Naive B cell (primary cell): ENCODE data around the gene PCSK6. TPM values are rescaled to one million over a fixed set of nuclear protein-coding genes. Genes with fewer than 3 reads are reported as not detected.
"Not testable (repeated sequence)": the region's sequence is repeated elsewhere in the genome, so short reads cannot be mapped to it uniquely, and the experiment has no call there.

Experiments used
- ATAC-seq, 2 donors: fragments of 150-1000 bp; cut with Tn5 transposase; 2 replicates each; pipeline ENCODE4 v1.10.0; 2021; ENCODE audit warnings: low read depth in 2 of 2, mild to moderate bottlenecking in 2 of 2, moderate library complexity in 2 of 2
- DNase-seq: peaks from one replicate; pipeline ENCODE4 v3.0.0; 2022
- H3K27ac Mint-ChIP-seq, 6 donors: one replicate each; pipeline ENCODE4 v1.8.0; 2020 to 2022; ENCODE audit warnings: mild to moderate bottlenecking in 6 of 6, mixed read lengths in 6 of 6, moderate library complexity in 5 of 6, inconsistent platforms in 2 of 6
- H3K27me3 Mint-ChIP-seq, 3 donors: one replicate each; pipeline ENCODE4 v1.8.0; 2021 to 2022; ENCODE audit warnings: mixed read lengths in 3 of 3, mild to moderate bottlenecking in 1 of 3
- H3K36me3 Mint-ChIP-seq, 2 donors: one replicate each; pipeline ENCODE4 v1.8.0; 2020 to 2022; ENCODE audit warnings: mixed read lengths in 2 of 2, inconsistent platforms in 1 of 2, mild to moderate bottlenecking in 1 of 2
- H3K4me1 Mint-ChIP-seq, 3 donors: one replicate each; pipeline ENCODE4 v1.8.0; 2020 to 2022; ENCODE audit warnings: mixed read lengths in 3 of 3, inconsistent platforms in 1 of 3, mild to moderate bottlenecking in 1 of 3, moderate library complexity in 1 of 3
- H3K4me3 Mint-ChIP-seq, 8 donors: one replicate each; pipeline ENCODE4 v1.8.0; 2020 to 2022; ENCODE audit warnings: mild to moderate bottlenecking in 8 of 8, mixed read lengths in 8 of 8, moderate library complexity in 8 of 8, inconsistent platforms in 2 of 8
- H3K9me3 Mint-ChIP-seq, 7 donors: one replicate each; pipeline ENCODE4 v1.8.0; 2020 to 2022; ENCODE audit warnings: mixed read lengths in 7 of 7, mild to moderate bottlenecking in 5 of 7, inconsistent platforms in 2 of 7, moderate library complexity in 1 of 7
- polyA plus RNA-seq, 6 donors: library from polyadenylated mRNA; unstranded; fragments of 300-500 nt; fragmentation: Illumina TruSeq; gene quantifications; one replicate each; pipeline ENCODE4 v1.2.3, GENCODE V29; 2021; ENCODE audit warnings: low read depth in 6 of 6

Gene PCSK6
- polyA plus RNA-seq, 6 donors from 2014 or later: 0.78 to 1.4 (median 0.96) TPM; not detected in 1

DNA sequence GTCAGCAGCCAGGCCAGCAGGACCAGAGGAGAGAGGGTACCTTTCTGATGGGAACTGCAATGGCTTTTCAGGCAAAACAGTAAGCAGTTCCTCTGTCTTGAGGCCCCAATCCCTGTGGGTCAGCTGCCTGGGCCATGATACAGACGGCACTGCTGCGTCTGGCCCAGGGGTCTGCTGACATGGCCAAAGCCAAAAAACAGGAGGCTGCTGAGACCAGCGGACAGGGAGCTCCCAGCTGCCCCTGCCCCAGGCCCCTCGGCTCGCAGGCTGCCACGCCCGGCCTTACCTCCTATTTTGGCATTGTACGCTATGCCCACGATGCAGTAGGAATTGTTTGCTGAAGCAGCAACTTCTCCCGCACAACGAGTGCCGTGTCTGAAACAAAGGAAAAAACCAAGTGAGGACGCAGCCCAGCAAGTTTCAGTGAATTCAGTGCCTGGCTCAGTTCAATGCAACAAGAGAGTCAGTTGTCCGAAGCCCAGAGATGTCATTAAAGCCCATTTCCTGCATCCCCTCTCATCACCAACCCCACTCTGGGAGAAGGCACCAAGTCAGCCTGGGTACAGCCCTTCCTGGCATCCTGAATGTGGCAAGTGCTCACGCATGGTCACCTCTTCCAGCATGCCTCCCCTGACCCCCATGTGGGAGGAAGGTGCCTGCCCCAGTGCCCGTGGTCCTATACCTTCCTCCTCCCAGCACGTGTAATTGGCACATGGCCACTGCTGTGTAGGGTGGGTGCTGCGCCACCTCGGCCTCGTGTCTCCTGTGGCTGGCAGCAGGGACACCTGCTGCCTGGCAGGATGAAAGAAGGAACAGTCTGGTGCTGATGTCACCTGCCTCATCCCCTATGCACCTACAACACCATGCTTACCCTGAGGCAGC is 61.7 kb downstream of the PCSK6 start:
- Mint-ChIP-seq H3K4me3 (no peak overlapping the region), H3K36me3 (peaks cover 0 to 6% of the 10 kb centered on the region in 2 donors), H3K9me3 (peaks cover 2 to 4% (median 2%) of the 10 kb centered on the region in 7 donors), H3K27me3 (peaks cover 5 to 29% (median 8%) of the 10 kb centered on the region in 3 donors), H3K27ac (no peak overlapping the region), H3K4me1 (peaks cover 0 to 2% (median 0%) of the 10 kb centered on the region in 3 donors)
- ATAC-seq: no peak
- no peak for DNase-seq

DNA sequence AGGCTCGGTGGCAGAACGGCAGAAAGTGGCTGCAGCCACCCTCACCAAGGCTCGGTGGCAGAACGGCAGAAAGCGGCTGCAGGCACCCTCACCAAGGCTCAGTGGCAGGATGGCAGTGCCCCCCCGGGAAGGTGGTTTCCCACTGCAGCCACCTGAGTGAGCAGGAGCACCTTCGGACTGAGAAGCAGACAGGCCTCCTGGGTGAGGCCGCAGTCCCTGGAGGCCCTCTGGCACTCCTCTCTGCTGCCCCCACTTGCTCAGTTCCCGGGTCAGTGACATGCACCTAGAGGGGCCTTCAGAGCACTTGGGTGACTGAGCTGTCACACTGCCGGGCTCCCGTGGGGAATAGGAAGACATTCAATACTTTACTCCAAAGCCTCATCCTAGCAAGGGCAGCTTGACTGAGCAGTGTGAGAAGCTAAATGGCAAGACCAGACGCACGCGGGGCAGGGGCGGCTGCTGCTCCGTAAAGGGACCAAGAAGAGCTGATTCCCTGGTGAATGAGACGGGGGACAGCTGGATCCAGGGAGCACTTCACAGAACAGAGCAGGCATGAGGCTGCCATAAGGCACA is 62.7 kb downstream of the PCSK6 start:
- Mint-ChIP-seq H3K4me3 (peak overlapping the region in 1 of 8 donors; percentile 24), H3K27me3 (peaks cover 8 to 23% (median 13%) of the 10 kb centered on the region in 3 donors), H3K27ac (peak overlapping the region in 1 of 6 donors; percentile 77), H3K4me1 (peaks cover 0 to 1% (median 0%) of the 10 kb centered on the region in 3 donors), H3K9me3 (peaks cover 4 to 14% (median 8%) of the 10 kb centered on the region in 7 donors), H3K36me3 (peaks cover 0 to 14% of the 10 kb centered on the region in 2 donors)
- no peak for DNase-seq
- ATAC-seq: no peak

DNA sequence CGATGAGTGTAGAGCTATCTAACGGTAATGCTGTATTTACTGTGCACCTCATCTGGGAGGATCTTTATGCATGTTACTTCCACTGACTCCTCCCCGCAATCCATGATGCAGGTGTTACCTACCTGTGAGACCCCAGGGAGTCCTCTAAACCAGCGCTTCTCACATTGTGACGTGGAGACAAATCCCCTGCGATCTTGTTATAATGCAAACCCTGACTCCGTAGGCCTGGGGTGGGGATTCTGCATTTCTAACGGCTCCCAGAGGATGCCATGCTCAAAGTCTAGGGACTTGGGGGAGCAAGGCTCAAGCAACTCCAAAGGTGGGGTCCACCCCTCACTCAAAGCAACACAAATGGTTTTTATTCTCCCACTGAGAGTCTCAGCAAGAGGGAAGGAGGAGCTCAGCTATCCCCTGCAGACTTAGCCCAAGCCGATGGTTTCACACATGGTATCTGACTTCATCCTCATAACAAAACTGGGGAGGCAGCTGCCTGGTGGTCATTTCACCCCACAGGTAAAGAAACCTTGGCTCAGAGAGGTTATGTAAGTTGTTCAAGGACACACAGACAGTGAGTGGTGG is 63.6 kb downstream of the PCSK6 start:
- peaks cover 4 to 16% (median 9%) of the 10 kb centered on the region in 7 donors for H3K9me3 Mint-ChIP-seq
- no peak for ATAC-seq
- no peak for DNase-seq
- peaks cover 0 to 16% of the 10 kb centered on the region in 2 donors for H3K36me3 Mint-ChIP-seq
- H3K27me3 Mint-ChIP-seq: peaks cover 8 to 23% (median 16%) of the 10 kb centered on the region in 3 donors
- H3K4me1 Mint-ChIP-seq: no peaks in the 10 kb centered on the region
- H3K27ac Mint-ChIP-seq: no peak overlapping the region
- H3K4me3 Mint-ChIP-seq: peak overlapping the region in 1 of 8 donors; percentile 22

DNA sequence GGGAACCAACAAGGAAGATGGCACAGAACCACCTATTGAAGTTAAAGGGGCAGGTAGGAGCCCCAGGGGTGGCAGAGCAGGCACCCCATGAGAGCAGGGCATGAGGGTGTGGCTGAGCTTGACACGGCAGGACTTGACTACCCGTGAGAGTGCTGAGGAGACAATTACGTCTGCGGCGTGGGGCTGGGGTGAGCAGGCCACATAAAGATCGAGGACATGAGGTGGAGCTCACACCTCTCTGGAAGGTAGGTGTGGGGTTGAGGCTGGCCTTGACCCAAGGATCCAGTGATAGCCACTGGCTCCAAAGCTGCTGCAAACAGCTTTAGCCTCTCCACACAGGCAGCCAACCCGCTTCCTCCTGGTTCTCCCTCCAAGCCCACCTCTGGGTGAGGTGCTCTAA is 64.5 kb downstream of the PCSK6 start:
- peak overlapping the region in 1 of 6 donors; percentile 30 for H3K27ac Mint-ChIP-seq
- H3K27me3 Mint-ChIP-seq: peaks cover 4 to 23% (median 16%) of the 10 kb centered on the region in 3 donors
- no peaks in the 10 kb centered on the region for H3K4me1 Mint-ChIP-seq
- ATAC-seq: no peak
- H3K4me3 Mint-ChIP-seq: no peak overlapping the region
- H3K9me3 Mint-ChIP-seq: peaks cover 4 to 16% (median 9%) of the 10 kb centered on the region in 7 donors
- H3K36me3 Mint-ChIP-seq: peaks cover 0 to 16% of the 10 kb centered on the region in 2 donors
- no peak for DNase-seq

DNA sequence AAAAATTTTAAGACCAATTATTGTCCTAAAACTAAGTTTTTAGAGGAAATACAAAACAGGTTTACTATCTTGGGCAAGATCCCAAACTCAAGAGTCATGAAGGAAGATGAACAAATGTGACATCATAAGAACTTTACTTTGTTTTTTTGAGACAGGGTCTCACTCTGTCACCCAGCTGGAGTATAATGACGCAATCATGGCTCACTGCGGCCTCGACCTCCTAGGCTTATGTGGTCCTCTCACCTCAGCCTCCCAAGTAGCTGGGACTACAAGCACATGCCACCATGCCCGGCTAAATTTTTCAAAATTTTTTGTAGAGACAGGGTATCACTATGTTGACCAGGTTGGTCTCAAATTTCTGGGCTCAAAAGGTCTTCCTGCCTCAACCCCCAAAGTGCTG is 69.3 kb downstream of the PCSK6 start:
- H3K27me3 Mint-ChIP-seq: peaks cover 4 to 16% (median 5%) of the 10 kb centered on the region in 3 donors
- H3K4me1 Mint-ChIP-seq: peaks cover 0 to 7% (median 7%) of the 10 kb centered on the region in 3 donors
- ATAC-seq (no peak), DNase-seq (no peak)
- H3K36me3 Mint-ChIP-seq: peaks cover 7 to 16% of the 10 kb centered on the region in 2 donors
- no peak overlapping the region for H3K27ac Mint-ChIP-seq
- H3K4me3 Mint-ChIP-seq: no peak overlapping the region
- H3K9me3 Mint-ChIP-seq: peaks cover 4 to 35% (median 14%) of the 10 kb centered on the region in 7 donors

DNA sequence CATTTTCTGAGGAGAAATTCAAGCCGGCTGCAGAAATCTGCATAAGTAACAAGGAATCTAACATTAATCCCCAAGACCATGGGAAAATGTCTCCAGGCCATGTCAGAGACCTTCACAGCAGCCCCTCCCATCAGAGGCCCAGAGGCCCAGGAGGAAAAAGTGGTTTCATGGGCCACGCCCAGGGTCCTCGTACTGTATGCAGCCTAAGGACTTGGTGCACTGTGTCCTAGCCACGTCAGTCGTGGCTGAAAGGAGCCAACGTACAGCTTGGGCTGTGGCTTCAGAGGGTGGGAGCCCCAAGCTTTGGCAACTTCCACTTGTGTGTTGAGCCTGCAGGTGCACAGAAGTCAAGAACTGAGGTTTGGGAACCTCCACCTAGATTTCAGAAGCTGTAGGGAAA is 73.0 kb downstream of the PCSK6 start:
- H3K4me1 Mint-ChIP-seq: peaks cover 10 to 22% (median 14%) of the 10 kb centered on the region in 3 donors
- not testable (repeated sequence) for DNase-seq

DNA sequence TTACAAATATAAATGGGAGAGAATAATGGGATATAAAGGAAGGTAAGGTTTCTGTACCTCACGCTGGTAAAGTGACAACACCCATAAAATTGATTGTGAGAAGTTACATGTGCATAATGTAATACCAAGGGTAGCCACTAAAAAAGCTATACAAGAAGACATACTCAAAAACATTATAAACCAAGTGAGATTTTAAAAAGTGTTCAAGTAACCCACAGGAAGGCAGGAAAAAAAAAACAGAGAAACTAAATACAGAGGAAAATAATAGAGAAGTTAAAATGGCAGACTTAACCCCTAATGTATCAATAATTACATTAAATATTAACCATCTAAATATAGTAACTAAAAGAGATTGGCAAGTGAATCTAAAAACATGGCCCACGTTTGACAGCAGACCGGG is 76.3 kb downstream of the PCSK6 start:
- ATAC-seq (no peak), DNase-seq (no peak)
- peaks cover 0 to 7% of the 10 kb centered on the region in 2 donors for H3K36me3 Mint-ChIP-seq
- no peaks in the 10 kb centered on the region for H3K27me3 Mint-ChIP-seq
- peaks cover 16 to 42% (median 31%) of the 10 kb centered on the region in 3 donors for H3K4me1 Mint-ChIP-seq
- H3K27ac Mint-ChIP-seq: no peak overlapping the region
- H3K4me3 Mint-ChIP-seq: no peak overlapping the region
- H3K9me3 Mint-ChIP-seq: peaks cover 0 to 28% (median 14%) of the 10 kb centered on the region in 7 donors

More for the DNA sequence above, 73.0 kb downstream of the PCSK6 start:
- not testable (repeated sequence) for H3K27ac Mint-ChIP-seq, ATAC-seq, H3K4me3 Mint-ChIP-seq, H3K36me3 Mint-ChIP-seq, H3K27me3 Mint-ChIP-seq
- H3K9me3 Mint-ChIP-seq: peaks cover 0 to 28% (median 11%) of the 10 kb centered on the region in 7 donors

DNA sequence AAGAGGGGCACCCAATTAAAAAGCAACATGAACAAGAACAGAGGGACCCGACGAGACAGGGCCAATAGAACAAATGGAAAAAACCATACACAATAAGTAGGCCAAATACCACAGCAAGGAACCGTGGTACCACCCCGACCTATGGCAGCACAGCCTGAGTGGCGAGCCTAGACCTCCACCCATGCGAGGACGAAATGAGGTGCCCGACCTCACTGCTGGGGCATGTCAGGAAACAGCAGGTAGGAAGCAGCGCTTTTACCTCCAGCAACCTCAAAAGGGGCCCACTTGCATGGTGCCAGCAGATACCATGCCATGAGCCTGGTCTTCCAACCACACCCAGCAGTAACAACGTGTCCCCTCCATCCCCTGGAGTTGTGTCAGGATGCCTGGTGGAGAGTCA is 77.9 kb downstream of the PCSK6 start:
- H3K4me1 Mint-ChIP-seq: peaks cover 27 to 58% (median 47%) of the 10 kb centered on the region in 3 donors
- DNase-seq: no peak
- H3K36me3 Mint-ChIP-seq: peaks cover 0 to 7% of the 10 kb centered on the region in 2 donors

DNA sequence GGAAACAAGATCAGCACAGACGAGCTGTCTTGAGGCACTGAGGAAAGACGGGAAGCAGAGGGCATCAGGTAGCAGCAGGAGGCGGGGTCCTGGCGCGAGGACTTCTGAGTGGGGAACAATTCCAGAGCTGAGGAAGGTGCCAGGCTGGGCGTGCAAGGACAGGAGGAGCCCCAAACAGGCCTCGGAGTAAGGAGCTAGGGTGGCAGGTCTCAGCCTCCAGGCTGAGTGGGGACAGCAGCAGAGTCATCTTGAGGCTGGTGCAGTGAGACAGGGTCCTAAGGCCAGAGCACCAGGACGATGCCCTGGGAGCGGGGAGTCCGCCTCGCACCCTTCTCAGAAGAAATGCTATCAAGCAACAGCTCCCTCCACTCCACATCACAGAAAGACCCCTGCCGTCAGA is 78.4 kb downstream of the PCSK6 start:
- Mint-ChIP-seq H3K4me3 (peak overlapping the region in 5 of 8 donors; percentile 37 to 72 (median 43)), H3K9me3 (peaks cover 0 to 18% (median 7%) of the 10 kb centered on the region in 7 donors), H3K27ac (peak overlapping the region in 3 of 6 donors; percentile 61 to 70 (median 65)), H3K36me3 (peaks cover 0 to 5% of the 10 kb centered on the region in 2 donors), H3K27me3 (no peaks in the 10 kb centered on the region), H3K4me1 (peaks cover 31 to 62% (median 50%) of the 10 kb centered on the region in 3 donors)
- DNase-seq (no peak), ATAC-seq (no peak)

More for the DNA sequence above, 77.9 kb downstream of the PCSK6 start:
- Mint-ChIP-seq H3K27ac (peak overlapping the region in 1 of 6 donors; percentile 35), H3K27me3 (no peaks in the 10 kb centered on the region), H3K4me3 (peak overlapping the region in 2 of 8 donors; percentile 22 to 42), H3K9me3 (peaks cover 0 to 20% (median 9%) of the 10 kb centered on the region in 7 donors)
- no peak for ATAC-seq

DNA sequence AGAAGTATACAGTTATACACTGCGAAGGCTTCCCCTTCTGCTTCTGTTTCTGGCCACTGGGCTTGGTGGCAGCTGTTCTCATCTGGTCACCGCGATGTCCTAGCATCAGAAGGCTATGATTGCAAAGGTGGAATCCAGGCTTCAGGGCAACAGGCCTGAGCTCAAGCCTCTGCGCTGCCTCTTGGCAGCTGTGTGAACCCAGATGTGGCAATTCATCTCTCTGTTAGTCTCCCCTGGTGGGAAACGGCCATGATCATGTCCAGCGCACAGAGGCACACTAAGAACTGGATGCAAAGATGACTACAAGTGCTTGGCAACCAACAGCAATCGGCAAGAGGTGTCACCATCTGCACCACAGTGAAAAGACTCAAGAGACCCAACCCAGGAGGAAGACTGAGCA is 78.9 kb downstream of the PCSK6 start:
- DNase-seq (no peak), ATAC-seq (no peak)
- peak overlapping the region in 3 of 6 donors; percentile 53 to 61 (median 54) for H3K27ac Mint-ChIP-seq
- peaks cover 0 to 13% (median 4%) of the 10 kb centered on the region in 7 donors for H3K9me3 Mint-ChIP-seq
- H3K4me1 Mint-ChIP-seq: peaks cover 33 to 62% (median 50%) of the 10 kb centered on the region in 3 donors
- H3K27me3 Mint-ChIP-seq: no peaks in the 10 kb centered on the region
- H3K36me3 Mint-ChIP-seq: no peaks in the 10 kb centered on the region
- peak overlapping the region in 3 of 8 donors; percentile 37 to 72 (median 45) for H3K4me3 Mint-ChIP-seq

DNA sequence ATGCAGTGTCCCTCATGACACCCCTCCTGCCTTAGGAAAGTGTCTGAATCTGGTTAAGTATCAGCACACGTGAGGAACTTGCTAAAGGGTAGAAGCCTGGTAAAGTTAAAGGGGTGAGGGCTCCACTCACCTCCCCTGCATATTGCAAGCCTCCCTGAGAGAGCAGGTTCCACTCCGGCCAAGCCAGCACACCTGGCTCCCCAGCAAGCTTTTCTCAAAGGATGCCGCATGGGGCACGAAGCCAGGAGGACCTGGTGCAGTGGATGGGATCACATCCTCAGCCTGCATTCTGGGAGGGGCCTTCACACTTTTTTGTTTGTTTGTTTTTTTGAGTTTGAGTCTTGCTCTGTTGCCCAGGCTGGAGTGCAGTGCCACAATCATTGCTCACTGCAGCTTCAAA is 79.9 kb downstream of the PCSK6 start:
- H3K27ac Mint-ChIP-seq: no peak overlapping the region
- H3K27me3 Mint-ChIP-seq: no peaks in the 10 kb centered on the region
- ATAC-seq (no peak), DNase-seq (no peak)
- no peaks in the 10 kb centered on the region for H3K36me3 Mint-ChIP-seq
- peaks cover 33 to 69% (median 54%) of the 10 kb centered on the region in 3 donors for H3K4me1 Mint-ChIP-seq
- peaks cover 0 to 3% (median 0%) of the 10 kb centered on the region in 7 donors for H3K9me3 Mint-ChIP-seq
- H3K4me3 Mint-ChIP-seq: no peak overlapping the region

DNA sequence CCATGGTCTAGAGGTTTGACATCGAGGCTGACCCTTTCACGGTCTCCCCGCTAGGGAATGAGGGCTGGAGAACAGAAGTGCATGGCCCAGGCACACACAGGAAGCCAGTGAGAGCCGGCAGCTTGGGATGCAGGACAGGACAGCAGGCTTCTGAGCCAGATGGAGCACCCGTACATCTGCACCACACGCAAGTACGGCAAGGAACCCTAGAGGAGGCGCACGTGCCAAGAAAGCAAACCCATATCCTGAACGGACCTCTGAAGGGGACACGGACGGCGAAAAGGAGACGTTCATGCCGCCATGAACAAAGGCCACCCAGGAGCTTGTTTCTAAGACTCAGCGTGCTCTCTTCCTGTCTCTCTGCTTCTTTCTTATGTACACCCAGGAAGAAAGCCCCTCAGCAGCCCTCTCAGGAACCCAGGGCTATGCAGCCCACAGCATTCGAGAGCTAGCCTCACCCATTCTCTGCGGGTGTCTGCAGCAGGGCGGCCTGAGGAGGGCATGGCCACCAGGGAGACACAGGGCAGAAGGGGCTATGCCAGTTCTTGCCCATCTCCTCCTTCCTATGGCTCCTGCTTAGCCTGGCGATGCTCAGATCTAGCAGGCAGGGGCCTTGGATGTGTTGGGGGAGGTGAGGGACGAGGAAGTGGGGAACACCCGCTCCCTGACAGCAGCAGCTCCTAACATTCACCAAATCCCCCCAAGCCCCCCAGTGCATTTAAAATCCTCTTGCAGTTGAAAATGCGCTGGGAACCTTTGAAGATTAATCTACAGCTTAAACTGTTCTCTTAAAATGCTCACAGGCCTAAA is 81.3 kb downstream of the PCSK6 start:
- Mint-ChIP-seq H3K36me3 (no peaks in the 10 kb centered on the region), H3K27ac (peak overlapping the region in 2 of 6 donors; percentile 39 to 85), H3K27me3 (no peaks in the 10 kb centered on the region), H3K4me3 (peak overlapping the region in 7 of 8 donors; percentile 1 to 80 (median 49)), H3K9me3 (peaks cover 0 to 3% (median 0%) of the 10 kb centered on the region in 7 donors), H3K4me1 (peaks cover 33 to 70% (median 54%) of the 10 kb centered on the region in 3 donors)
- DNase-seq (no peak), ATAC-seq (no peak)
